Gastrocnemius medialis (tissue), 4 donors: ENCODE results near the gene PRKCZ. TPM values are rescaled to one million over a fixed set of nuclear protein-coding genes. Genes with fewer than 3 reads are reported as not detected.
"Not testable (repeated sequence)": the region's sequence is repeated elsewhere in the genome, so short reads cannot be mapped to it uniquely, and the experiment has no call there.

Source experiments
- ATAC-seq, 2 donors: fragments of 150-250 bp; one replicate each; pipeline ENCODE4 v1.9.1; 2016
- DNase-seq, 2 donors: peaks; one replicate each; pipeline ENCODE4 v3.0.0-alpha.2; 2019
- H3K27ac ChIP-seq, 4 donors: fragments of 200-600 bp; sonication (generic); 1 replicate in 1 of 4; 2 replicates in 3 of 4; pipeline ENCODE4 v1.5.1; 2016 to 2018; ENCODE audit warnings: mild to moderate bottlenecking in 2 of 4, moderate library complexity in 1 of 4
- H3K27me3 ChIP-seq, 3 donors: fragments of 200-600 bp; sonication (generic) in 2 of 3; 1 replicate in 1 of 3; 2 replicates in 2 of 3; pipeline versions ENCODE4 v1.5.1 to v1.6.0; 2016 to 2019; ENCODE audit warnings: mild to moderate bottlenecking in 1 of 3, moderate library complexity in 1 of 3
- H3K36me3 ChIP-seq, 2 donors: fragments of 200-600 bp; sonication (generic) in 1 of 2; one replicate each; pipeline ENCODE4 v1.5.1; 2017 to 2018
- H3K4me1 ChIP-seq, 2 donors: fragments of 200-600 bp; sonication (generic) in 1 of 2; one replicate each; pipeline ENCODE4 v1.5.1; 2016 to 2017; ENCODE audit warnings: mild to moderate bottlenecking in 2 of 2
- H3K4me3 ChIP-seq, 4 donors: fragments of 200-600 bp; sonication (generic) in 3 of 4; 1 replicate in 1 of 4; 2 replicates in 3 of 4; pipeline ENCODE4 v1.5.1; 2016 to 2019; ENCODE audit warnings: mild to moderate bottlenecking in 2 of 4
- H3K9me3 ChIP-seq, 3 donors: fragments of 200-600 bp; sonication (generic) in 2 of 3; 1 replicate in 1 of 3; 2 replicates in 2 of 3; pipeline ENCODE4 v1.5.1; 2016 to 2019
- POLR2A ChIP-seq, 2 donors: fragments of 450-650 bp; IDR thresholded peaks; one replicate each; pipeline ENCODE4 v1.6.1; 2017; ENCODE audit warnings: antibody characterized with exemption in 2 of 2, mild to moderate bottlenecking in 2 of 2, moderate library complexity in 2 of 2
- in situ Hi-C, 4 donors: fragments of 200-750 bp; cut with MboI; loops; one replicate each; pipeline versions ENCODE4 v1.15.0 to v1.8.0; 2017; ENCODE audit warnings: low sequenced_read_pairs in 4 of 4
- intact Hi-C: fragments of 100-400 bp; cut with DNase I; formaldehyde crosslinking; loops from one replicate; pipeline ENCODE4 v1.15.1; 2023; ENCODE audit warnings: low total_unique reads
- total RNA-seq, 4 donors: library from RNA; depleted of rRNA; stranded (reverse); fragments of >200 nt; gene quantifications; one replicate each; pipeline versions ENCODE4 v1.1.0 to v1.2.3, GENCODE V29; 2016
- TF ChIP-seq, protein P1 (sequence below), 5 experiments: fragments of 450-650 bp in 3 of 5; fragments of 200-600 bp in 2 of 5; sonication (generic) in 2 of 5; IDR thresholded peaks in 4 of 5; conservative IDR thresholded peaks in 1 of 5; 1 replicate in 4 of 5; 2 replicates in 1 of 5; pipeline ENCODE4 v1.5.1; 2016 to 2019; ENCODE audit warnings: antibody characterized with exemption in 5 of 5, mild to moderate bottlenecking in 3 of 5, moderate library complexity in 3 of 5

Gene PRKCZ
- total RNA-seq, 4 donors from 2014 or later = 0.16 to 0.87 TPM; not detected in 2

DNA sequence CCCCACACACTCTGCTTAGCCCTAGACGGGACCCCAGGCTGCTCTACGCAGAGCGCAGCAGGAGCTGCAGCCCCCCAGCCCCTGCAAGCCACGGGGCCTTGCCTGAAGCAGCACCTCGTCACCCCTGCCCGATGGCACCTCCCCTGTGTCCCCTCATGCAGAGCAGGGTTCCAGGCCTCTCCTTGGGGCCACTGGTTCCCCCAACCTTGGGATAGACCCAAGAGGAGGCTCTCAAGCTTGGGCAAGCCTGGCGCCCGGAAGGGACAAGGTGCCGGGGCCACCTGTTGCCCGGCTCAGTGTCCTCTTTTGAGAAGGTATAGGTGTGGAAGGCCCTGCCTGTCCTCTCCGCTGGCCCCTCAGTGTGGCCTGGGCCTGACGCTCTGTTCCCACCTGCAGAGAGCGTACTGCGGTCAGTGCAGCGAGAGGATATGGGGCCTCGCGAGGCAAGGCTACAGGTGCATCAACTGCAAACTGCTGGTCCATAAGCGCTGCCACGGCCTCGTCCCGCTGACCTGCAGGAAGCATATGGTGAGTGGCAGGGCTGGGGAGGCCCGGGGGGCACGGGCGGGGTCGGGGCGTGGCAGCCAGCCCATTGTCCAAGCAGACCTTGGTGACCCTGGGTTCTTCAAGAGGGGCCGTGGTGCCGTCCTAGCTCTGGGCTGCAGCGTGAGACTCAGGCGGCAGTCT lies 93.7 kb downstream of the PRKCZ start:
- ATAC-seq (no peak), DNase-seq (no peak)
- intact Hi-C loops = no loop called here
- H3K4me3 ChIP-seq = no peak overlapping the region
- peaks cover 0 to 9% (median 0%) of the 10 kb centered on the region in 3 donors for H3K27me3 ChIP-seq
- no peaks in the 10 kb centered on the region for H3K4me1 ChIP-seq
- H3K27ac ChIP-seq = no peak overlapping the region
- in situ Hi-C loops = no loop called here
- no peak for TF ChIP-seq POLR2A (IDR thresholded peaks at IDR 0.05)
- TF ChIP-seq, protein P1, sequence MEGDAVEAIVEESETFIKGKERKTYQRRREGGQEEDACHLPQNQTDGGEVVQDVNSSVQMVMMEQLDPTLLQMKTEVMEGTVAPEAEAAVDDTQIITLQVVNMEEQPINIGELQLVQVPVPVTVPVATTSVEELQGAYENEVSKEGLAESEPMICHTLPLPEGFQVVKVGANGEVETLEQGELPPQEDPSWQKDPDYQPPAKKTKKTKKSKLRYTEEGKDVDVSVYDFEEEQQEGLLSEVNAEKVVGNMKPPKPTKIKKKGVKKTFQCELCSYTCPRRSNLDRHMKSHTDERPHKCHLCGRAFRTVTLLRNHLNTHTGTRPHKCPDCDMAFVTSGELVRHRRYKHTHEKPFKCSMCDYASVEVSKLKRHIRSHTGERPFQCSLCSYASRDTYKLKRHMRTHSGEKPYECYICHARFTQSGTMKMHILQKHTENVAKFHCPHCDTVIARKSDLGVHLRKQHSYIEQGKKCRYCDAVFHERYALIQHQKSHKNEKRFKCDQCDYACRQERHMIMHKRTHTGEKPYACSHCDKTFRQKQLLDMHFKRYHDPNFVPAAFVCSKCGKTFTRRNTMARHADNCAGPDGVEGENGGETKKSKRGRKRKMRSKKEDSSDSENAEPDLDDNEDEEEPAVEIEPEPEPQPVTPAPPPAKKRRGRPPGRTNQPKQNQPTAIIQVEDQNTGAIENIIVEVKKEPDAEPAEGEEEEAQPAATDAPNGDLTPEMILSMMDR (IDR thresholded peaks at IDR 0.05 in 4 of 5, conservative IDR thresholded peaks at IDR 0.05 in 1 of 5) = no peak
- no peaks in the 10 kb centered on the region for H3K9me3 ChIP-seq
- no peaks in the 10 kb centered on the region for H3K36me3 ChIP-seq

DNA sequence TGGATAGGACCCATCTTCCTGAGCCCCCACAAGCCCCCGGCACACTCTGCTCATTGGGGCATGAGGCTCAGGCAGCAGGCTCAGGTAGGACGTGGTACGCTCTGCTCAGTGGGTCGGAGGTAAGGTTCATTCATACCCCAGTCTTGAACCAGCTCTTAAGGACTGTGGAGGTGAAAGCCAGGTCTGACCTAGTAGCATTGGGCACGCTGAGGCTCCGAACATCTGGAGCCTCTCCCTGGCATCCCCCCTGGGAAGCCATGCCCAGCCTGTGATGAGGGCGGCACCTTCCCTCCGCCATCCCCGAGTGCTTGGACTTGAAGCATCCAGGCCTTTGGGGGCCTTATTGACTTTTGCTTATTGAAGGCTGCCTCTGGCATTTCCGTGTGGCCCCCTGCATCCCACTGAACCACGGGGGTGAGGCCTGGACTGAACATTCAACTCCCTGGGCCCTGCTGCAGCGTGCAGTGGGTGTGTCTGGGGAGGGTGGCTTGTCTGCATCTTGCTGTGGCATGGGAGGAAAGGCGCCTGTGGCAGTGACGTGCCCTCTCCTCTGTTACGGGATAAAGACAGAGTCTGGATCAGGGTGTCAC lies 94.4 kb downstream of the PRKCZ start:
- intact Hi-C loops (no loop called here), in situ Hi-C loops (no loop called here)
- Histone ChIP-seq H3K4me1 (no peaks in the 10 kb centered on the region), H3K4me3 (no peak overlapping the region), H3K9me3 (no peaks in the 10 kb centered on the region), H3K36me3 (no peaks in the 10 kb centered on the region), H3K27me3 (peaks cover 0 to 9% (median 0%) of the 10 kb centered on the region in 3 donors), H3K27ac (no peak overlapping the region)
- no peak for ATAC-seq
- TF ChIP-seq, protein P1 (IDR thresholded peaks at IDR 0.05 in 4 of 5, conservative IDR thresholded peaks at IDR 0.05 in 1 of 5) = no peak
- no peak for TF ChIP-seq POLR2A (IDR thresholded peaks at IDR 0.05)
- no peak for DNase-seq

DNA sequence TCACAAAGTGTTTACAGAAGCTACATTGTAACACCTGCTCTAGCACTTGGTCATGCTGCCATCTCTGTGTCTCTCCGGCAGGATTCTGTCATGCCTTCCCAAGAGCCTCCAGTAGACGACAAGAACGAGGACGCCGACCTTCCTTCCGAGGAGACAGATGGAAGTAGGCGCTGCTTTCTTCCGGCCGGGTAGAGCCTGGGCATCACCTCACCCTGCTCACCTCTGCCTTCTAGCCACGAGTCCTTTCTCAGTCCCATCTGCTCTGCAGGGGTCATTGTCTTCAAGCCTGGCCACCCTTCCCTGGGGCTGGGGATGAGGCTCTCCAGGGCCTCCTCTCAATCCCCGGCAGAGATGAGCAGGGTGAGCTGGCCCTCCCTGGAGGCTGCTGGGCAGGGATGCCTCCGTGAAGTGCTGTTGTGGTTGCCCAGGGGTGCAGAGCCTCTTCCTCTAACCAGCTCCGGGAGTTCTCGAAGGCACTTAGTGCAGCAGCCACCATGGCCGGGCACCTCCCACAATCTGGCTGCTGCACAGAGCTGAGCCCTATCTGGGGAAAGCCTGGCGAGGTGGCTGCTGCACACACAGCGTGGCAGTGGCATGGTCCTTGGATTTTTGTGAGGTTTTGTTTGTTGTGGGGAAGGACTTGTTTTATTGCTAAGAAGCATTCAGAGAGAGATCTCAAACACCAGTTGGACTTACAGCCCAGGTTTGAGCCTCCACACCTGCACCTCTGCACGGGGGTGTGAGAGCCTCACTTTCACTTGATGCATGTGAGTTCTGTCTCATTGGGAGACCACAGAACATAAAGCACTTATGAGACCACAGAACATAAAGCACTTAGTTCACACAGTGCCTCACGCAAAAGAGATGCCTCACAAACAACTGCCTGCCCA lies 96.0 kb downstream of the PRKCZ start:
- H3K4me1 ChIP-seq = no peaks in the 10 kb centered on the region
- TF ChIP-seq, protein P1 (IDR thresholded peaks at IDR 0.05 in 4 of 5, conservative IDR thresholded peaks at IDR 0.05 in 1 of 5) = no peak
- TF ChIP-seq POLR2A (IDR thresholded peaks at IDR 0.05) = no peak
- H3K27ac ChIP-seq = no peak overlapping the region
- no peaks in the 10 kb centered on the region for H3K36me3 ChIP-seq
- H3K9me3 ChIP-seq = no peaks in the 10 kb centered on the region
- H3K4me3 ChIP-seq = no peak overlapping the region
- ATAC-seq = no peak
- intact Hi-C loops (no loop called here), in situ Hi-C loops (no loop called here)
- H3K27me3 ChIP-seq = peaks cover 0 to 3% (median 0%) of the 10 kb centered on the region in 3 donors
- no peak for DNase-seq

DNA sequence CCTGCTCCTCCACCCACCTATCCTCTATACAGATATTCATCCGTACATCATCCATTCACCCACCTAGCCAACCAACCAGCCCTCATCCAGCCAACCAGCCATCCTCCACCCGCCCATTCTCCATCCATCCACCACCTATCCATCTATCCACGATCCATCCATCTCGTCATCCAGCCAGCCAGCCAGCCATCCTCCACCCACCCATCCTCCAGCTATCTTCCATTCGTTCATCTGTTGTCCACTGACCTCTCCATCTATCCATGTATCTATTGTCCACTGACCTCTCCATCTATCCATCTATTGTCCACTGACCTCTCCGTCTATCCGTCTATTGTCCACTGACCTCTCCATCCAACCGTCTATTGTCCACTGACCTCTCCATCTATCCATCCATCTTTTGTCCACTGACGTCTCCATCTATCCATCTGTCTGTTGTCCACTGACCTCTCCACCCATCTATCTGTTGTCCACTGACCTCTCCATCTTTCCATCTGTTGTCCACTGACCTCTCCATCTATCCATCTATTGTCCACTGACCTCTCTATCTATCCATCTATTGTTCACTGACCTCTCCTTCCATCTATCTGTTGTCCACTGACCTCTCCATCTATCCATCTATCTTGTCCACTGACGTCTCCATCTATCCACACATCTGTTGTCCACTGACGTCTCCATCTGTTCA lies 96.8 kb downstream of the PRKCZ start:
- H3K4me3 ChIP-seq = no peak overlapping the region
- H3K27me3 ChIP-seq = peaks cover 0 to 3% (median 0%) of the 10 kb centered on the region in 3 donors
- no peaks in the 10 kb centered on the region for H3K36me3 ChIP-seq
- TF ChIP-seq, protein P1 (IDR thresholded peaks at IDR 0.05 in 4 of 5, conservative IDR thresholded peaks at IDR 0.05 in 1 of 5) = no peak
- no peak for TF ChIP-seq POLR2A (IDR thresholded peaks at IDR 0.05)
- in situ Hi-C loops = no loop called here
- DNase-seq = no peak
- H3K4me1 ChIP-seq = no peaks in the 10 kb centered on the region
- H3K9me3 ChIP-seq = no peaks in the 10 kb centered on the region
- intact Hi-C loops = no loop called here
- no peak for ATAC-seq
- no peak overlapping the region for H3K27ac ChIP-seq

DNA sequence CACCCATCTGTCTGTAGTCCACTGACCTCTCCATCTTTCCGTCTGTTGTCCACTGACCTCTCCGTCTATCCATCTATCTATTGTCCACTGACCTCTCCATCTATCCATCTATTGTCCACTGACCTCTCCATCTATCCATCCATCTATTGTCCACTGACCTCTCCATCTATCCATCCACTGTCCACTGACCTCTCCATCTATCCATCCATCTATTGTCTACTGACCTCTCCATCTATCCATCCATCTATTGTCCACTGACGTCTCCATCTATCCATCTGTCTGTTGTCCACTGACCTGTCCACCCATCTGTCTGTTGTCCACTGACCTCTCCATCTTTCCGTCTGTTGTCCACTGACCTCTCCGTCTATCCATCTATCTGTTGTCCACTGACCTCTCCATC lies 97.7 kb downstream of the PRKCZ start:
- H3K36me3 ChIP-seq, H3K27me3 ChIP-seq, H3K9me3 ChIP-seq, H3K27ac ChIP-seq, H3K4me3 ChIP-seq, DNase-seq, H3K4me1 ChIP-seq, intact Hi-C loops, ATAC-seq, in situ Hi-C loops: not testable (repeated sequence)
